HEK293 (cell line): ENCODE data around the gene PPP1R27.

Source experiments
- CTCF ChIA-PET: fragments of 350-600 bp; formaldehyde crosslinking; extraction: SDS; loops from one replicate; lab custom pipeline; 2021; ENCODE audit warnings: antibody characterized with exemption; lab: Yijun Ruan, JAX
- POLR2A ChIA-PET: fragments of 300-600 bp; formaldehyde crosslinking; extraction: SDS; loops from one replicate; lab custom pipeline; 2020; ENCODE audit warnings: antibody characterized with exemption, inconsistent platforms; lab: Yijun Ruan, JAX
- H3K27ac ChIP-seq: fragments of 200-500 bp; sonication (Bioruptor generic); 2 replicates; pipeline ENCODE4 v1.5.1; 2014; ENCODE audit warnings: low read depth, low read length, control low read depth, inconsistent platforms; ENCODE audit errors: extremely low read depth
- H3K36me3 ChIP-seq, 2 experiments: fragments of 200-500 bp in 1 of 2; sonication (Bioruptor generic) in 1 of 2; 1 replicate in 1 of 2; 2 replicates in 1 of 2; pipeline ENCODE4 v1.5.1; 2014 to 2017; ENCODE audit warnings: inconsistent platforms in 2 of 2, low read length in 2 of 2; ENCODE audit not compliant: control insufficient read depth in 2 of 2, insufficient read depth in 1 of 2
- H3K4me1 ChIP-seq: fragments of 200-500 bp; sonication (Bioruptor generic); 2 replicates; pipeline ENCODE4 v1.5.1; 2014; ENCODE audit warnings: mild to moderate bottlenecking, low read length, inconsistent platforms; ENCODE audit not compliant: control insufficient read depth, insufficient read depth
- H3K4me3 ChIP-seq: 2 replicates; pipeline ENCODE4 v1.5.1; 2011; ENCODE audit warnings: low read depth, mild to moderate bottlenecking, control low read depth, low read length, moderate library complexity
- H3K9me3 ChIP-seq: fragments of 200-500 bp; sonication (Bioruptor generic); 2 replicates; pipeline ENCODE4 v1.5.1; 2014; ENCODE audit warnings: low read depth, low read length, inconsistent platforms; ENCODE audit not compliant: control insufficient read depth, insufficient read depth
- BCL6B ChIP-seq: fragments of 450-650 bp; formaldehyde crosslinking; IDR thresholded peaks from 2 replicates; pipeline ENCODE4 v1.5.1; 2017; ENCODE audit warnings: missing biosample characterization, missing genetic modification characterization
- HIC1 ChIP-seq: fragments of 450-650 bp; formaldehyde crosslinking; IDR thresholded peaks from 2 replicates; pipeline ENCODE4 v1.5.1; 2016; ENCODE audit warnings: missing biosample characterization, missing genetic modification characterization
- PRDM1 ChIP-seq: fragments of 450-650 bp; formaldehyde crosslinking; IDR thresholded peaks from 2 replicates; pipeline ENCODE4; 2016; ENCODE audit warnings: missing biosample characterization, missing genetic modification characterization
- ZBTB10 ChIP-seq: fragments of 450-650 bp; formaldehyde crosslinking; IDR thresholded peaks from 2 replicates; pipeline ENCODE4 v1.5.1; 2016; ENCODE audit warnings: missing biosample characterization, missing genetic modification characterization
- ZNF10 ChIP-seq: fragments of 450-650 bp; formaldehyde crosslinking; IDR thresholded peaks from 2 replicates; pipeline ENCODE4 v1.5.1; 2017; ENCODE audit warnings: missing biosample characterization, missing genetic modification characterization
- ZNF140 ChIP-seq: fragments of 450-650 bp; formaldehyde crosslinking; IDR thresholded peaks from 2 replicates; pipeline ENCODE4 v1.5.1; 2016; ENCODE audit warnings: missing biosample characterization, missing genetic modification characterization
- ZNF146 ChIP-seq: fragments of 450-650 bp; formaldehyde crosslinking; IDR thresholded peaks from 2 replicates; pipeline ENCODE4 v1.5.1; 2016; ENCODE audit warnings: missing biosample characterization, missing genetic modification characterization
- ZNF26 ChIP-seq: fragments of 450-650 bp; formaldehyde crosslinking; IDR thresholded peaks from 2 replicates; pipeline ENCODE4 v1.5.1; 2016; ENCODE audit warnings: missing biosample characterization, missing genetic modification characterization
- ZNF433 ChIP-seq: fragments of 450-650 bp; formaldehyde crosslinking; IDR thresholded peaks from 2 replicates; pipeline ENCODE4 v1.5.1; 2016; ENCODE audit warnings: missing biosample characterization, missing genetic modification characterization, low read depth
- TF ChIP-seq, protein P1 (sequence below): fragments of 450-650 bp; formaldehyde crosslinking; IDR thresholded peaks from 2 replicates; pipeline ENCODE4; 2016; ENCODE audit warnings: missing biosample characterization, missing genetic modification characterization

The PPP1R27 gene

GRCh38 chr17:81812571-81813370 lies 22.1 kb downstream of the PPP1R27 start (continued):
- TF ChIP-seq BCL6B (tag by site-specific recombination): no peak

- ChIA-PET POLR2A (interaction anchor here (0.5 kb wide), 1 partner anchor 16 kb away, joined by 3 read pairs; no protein-coding TSS in a partner anchor), CTCF (interaction anchor here (0.8 to 1.6 kb wide), 2 partner anchors 10 to 350 kb away, joined by 3 to 5 read pairs; no protein-coding TSS in a partner anchor)
- Histone ChIP-seq H3K36me3 (no peaks in the 10 kb centered on the region), H3K9me3 (no peaks in the 10 kb centered on the region), H3K4me1 (peaks cover 11% of the 10 kb centered on the region), H3K4me3 (no peak overlapping the region), H3K27ac (no peak overlapping the region)
- TF ChIP-seq, protein P1, sequence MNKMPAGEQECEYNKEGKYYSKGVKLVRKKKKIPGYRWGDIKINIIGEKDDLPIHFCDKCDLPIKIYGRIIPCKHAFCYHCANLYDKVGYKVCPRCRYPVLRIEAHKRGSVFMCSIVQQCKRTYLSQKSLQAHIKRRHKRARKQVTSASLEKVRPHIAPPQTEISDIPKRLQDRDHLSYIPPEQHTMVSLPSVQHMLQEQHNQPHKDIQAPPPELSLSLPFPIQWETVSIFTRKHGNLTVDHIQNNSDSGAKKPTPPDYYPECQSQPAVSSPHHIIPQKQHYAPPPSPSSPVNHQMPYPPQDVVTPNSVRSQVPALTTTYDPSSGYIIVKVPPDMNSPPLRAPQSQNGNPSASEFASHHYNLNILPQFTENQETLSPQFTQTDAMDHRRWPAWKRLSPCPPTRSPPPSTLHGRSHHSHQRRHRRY (tag by site-specific recombination): no peak
- no peak for TF ChIP-seq ZNF10 (tag by site-specific recombination)
- TF ChIP-seq ZNF26 (tag by site-specific recombination): no peak
- no peak for TF ChIP-seq ZNF140 (tag by site-specific recombination)
- no peak for TF ChIP-seq ZNF433 (tag by site-specific recombination)
- TF ChIP-seq HIC1: no peak
- no peak for TF ChIP-seq ZNF146 (tag by site-specific recombination)
- TF ChIP-seq PRDM1 (tag by site-specific recombination): no peak
- TF ChIP-seq ZBTB10 (tag by site-specific recombination): no peak
Measured at GRCh38 chr17:81811705-81812570, 22.9 kb downstream of the PPP1R27 start.
